ENCODE results near the gene WIZ. TPM values are rescaled to one million over a fixed set of nuclear protein-coding genes. Genes with fewer than 3 reads are reported as not detected.

Gene WIZ
- total RNA-seq, 1 donor from 2014 or later, result 106 TPM

- Mint-ChIP-seq H3K27ac (ENCODE audit: unreplicated experiment) (peak overlapping the region; percentile 16), H3K9me3 (ENCODE audit: unreplicated experiment) (peaks cover 7% of the 10 kb centered on the region), H3K4me1 (ENCODE audit: low read depth, unreplicated experiment) (peaks cover 4% of the 10 kb centered on the region), H3K4me3 (ENCODE audit: unreplicated experiment) (peak overlapping the region; percentile 80), H3K36me3 (ENCODE audit: unreplicated experiment) (no peaks in the 10 kb centered on the region), H3K27me3 (ENCODE audit: unreplicated experiment) (peaks cover 6% of the 10 kb centered on the region)
- TF ChIP-seq CTCF (IDR thresholded peaks at IDR 0.05; ENCODE audit: partially characterized antibody, unreplicated experiment), result no peak
- DNase-seq, result no peak
Measured at GRCh38 chr19:15448044-15448777, 1.5 kb downstream of the WIZ start.

- no peak for TF ChIP-seq CTCF (IDR thresholded peaks at IDR 0.05; ENCODE audit: partially characterized antibody, unreplicated experiment)
- peaks cover 4% of the 10 kb centered on the region for H3K4me1 Mint-ChIP-seq (ENCODE audit: low read depth, unreplicated experiment)
- no peak overlapping the region for H3K4me3 Mint-ChIP-seq (ENCODE audit: unreplicated experiment)
- peaks cover 7% of the 10 kb centered on the region for H3K9me3 Mint-ChIP-seq (ENCODE audit: unreplicated experiment)
- no peak overlapping the region for H3K27ac Mint-ChIP-seq (ENCODE audit: unreplicated experiment)
- H3K36me3 Mint-ChIP-seq (ENCODE audit: unreplicated experiment), result no peaks in the 10 kb centered on the region
- peaks cover 6% of the 10 kb centered on the region for H3K27me3 Mint-ChIP-seq (ENCODE audit: unreplicated experiment)
- no peak for DNase-seq
Measured at GRCh38 chr19:15447057-15447456, 2.7 kb downstream of the WIZ start.

- Mint-ChIP-seq H3K27ac (ENCODE audit: unreplicated experiment) (no peak overlapping the region), H3K9me3 (ENCODE audit: unreplicated experiment) (peaks cover 7% of the 10 kb centered on the region), H3K4me1 (ENCODE audit: low read depth, unreplicated experiment) (peaks cover 4% of the 10 kb centered on the region), H3K27me3 (ENCODE audit: unreplicated experiment) (peaks cover 6% of the 10 kb centered on the region), H3K36me3 (ENCODE audit: unreplicated experiment) (no peaks in the 10 kb centered on the region), H3K4me3 (ENCODE audit: unreplicated experiment) (no peak overlapping the region)
- DNase-seq, result no peak
- no peak for TF ChIP-seq CTCF (IDR thresholded peaks at IDR 0.05; ENCODE audit: partially characterized antibody, unreplicated experiment)
Measured at GRCh38 chr19:15445807-15446376, 3.9 kb downstream of the WIZ start.

- DNase-seq, result no peak
- peaks cover 4% of the 10 kb centered on the region for H3K4me1 Mint-ChIP-seq (ENCODE audit: low read depth, unreplicated experiment)
- no peak overlapping the region for H3K27ac Mint-ChIP-seq (ENCODE audit: unreplicated experiment)
- TF ChIP-seq CTCF (IDR thresholded peaks at IDR 0.05; ENCODE audit: partially characterized antibody, unreplicated experiment), result no peak
- H3K9me3 Mint-ChIP-seq (ENCODE audit: unreplicated experiment), result peaks cover 7% of the 10 kb centered on the region
- H3K4me3 Mint-ChIP-seq (ENCODE audit: unreplicated experiment), result no peak overlapping the region
- peaks cover 2% of the 10 kb centered on the region for H3K27me3 Mint-ChIP-seq (ENCODE audit: unreplicated experiment)
- H3K36me3 Mint-ChIP-seq (ENCODE audit: unreplicated experiment), result no peaks in the 10 kb centered on the region
Measured at GRCh38 chr19:15445227-15445605, 4.5 kb downstream of the WIZ start.

GRCh38 chr19:15444505-15445226 lies 5.1 kb downstream of the WIZ start:
- H3K36me3 Mint-ChIP-seq (ENCODE audit: unreplicated experiment), result no peaks in the 10 kb centered on the region
- no peak for DNase-seq
- H3K27me3 Mint-ChIP-seq (ENCODE audit: unreplicated experiment), result peaks cover 2% of the 10 kb centered on the region
- H3K4me1 Mint-ChIP-seq (ENCODE audit: low read depth, unreplicated experiment), result peaks cover 4% of the 10 kb centered on the region
- H3K9me3 Mint-ChIP-seq (ENCODE audit: unreplicated experiment), result peaks cover 7% of the 10 kb centered on the region
- TF ChIP-seq CTCF (IDR thresholded peaks at IDR 0.05; ENCODE audit: partially characterized antibody, unreplicated experiment), result no peak
- H3K4me3 Mint-ChIP-seq (ENCODE audit: unreplicated experiment), result no peak overlapping the region
- no peak overlapping the region for H3K27ac Mint-ChIP-seq (ENCODE audit: unreplicated experiment)

All from glutamatergic neuron (in vitro differentiated cells).